HepG2 (cell line): Measurements from ENCODE around the gene RASD1. TPM values are rescaled to one million over a fixed set of nuclear protein-coding genes. Genes with fewer than 3 reads are reported as not detected.

Experiments
- ATAC-seq: fragments of 200-7000 bp; cut with Tn5 transposase; 3 replicates; pipeline ENCODE4 v1.9.1; 2020; ENCODE audit warnings: mild to moderate bottlenecking, moderate library complexity
- BruUV-seq: library from RNA; stranded (reverse); fragments of 400-500 nt; replicated peaks from 2 replicates; lab custom pipeline; 2021; lab: Mats Ljungman, UMichigan
- CTCF ChIA-PET: fragments of 300-600 bp; formaldehyde crosslinking; extraction: SDS; loops from one replicate; lab custom pipeline; 2021; ENCODE audit warnings: low total read pairs, inconsistent platforms, low intra/inter-chr PET ratio; lab: Yijun Ruan, JAX
- POLR2A ChIA-PET: fragments of 350-600 bp; sonication (Branson Sonifier 250); formaldehyde crosslinking; loops from one replicate; lab custom pipeline; 2020; ENCODE audit warnings: antibody characterized with exemption, inconsistent platforms; lab: Yijun Ruan, JAX
- DNase-seq: peaks from one replicate; pipeline ENCODE4 v3.0.0-alpha.2; 2015; ENCODE audit warnings: low spot score
- FAIRE-seq: peaks from 3 replicates; lab custom pipeline; 2011; peaks lifted over from hg19 to GRCh38; lab: Jason Lieb, UNC
- H2AFZ ChIP-seq: one replicate; pipeline ENCODE4 v1.6.1; 2011; ENCODE audit warnings: low read length, inconsistent platforms
- H3K27ac ChIP-seq: fragments of 300-600 bp; 3 replicates; pipeline ENCODE4 v1.8.0; 2011; ENCODE audit warnings: mixed run types, mild to moderate bottlenecking, mixed read lengths, low read length, inconsistent platforms; ENCODE audit not compliant: insufficient read depth; ENCODE audit errors: extremely low read length
- H3K27me3 ChIP-seq, 2 experiments: fragments of 200-600 bp in 1 of 2; 2 replicates in 1 of 2; 3 replicates in 1 of 2; pipeline versions ENCODE4 v1.6.0 to v1.8.0; 2011; ENCODE audit warnings: low read length in 2 of 2, mild to moderate bottlenecking in 2 of 2, moderate library complexity in 2 of 2, inconsistent platforms in 1 of 2; ENCODE audit not compliant: insufficient read depth in 2 of 2, control insufficient read depth in 1 of 2
- H3K36me3 ChIP-seq, 2 experiments: fragments of 200-600 bp in 1 of 2; replicated peaks in 1 of 2; 2 replicates in 1 of 2; 3 replicates in 1 of 2; pipeline versions ENCODE4 v1.5.1 to v1.8.0; 2011; ENCODE audit warnings: low read length in 2 of 2, inconsistent platforms in 1 of 2; ENCODE audit not compliant: insufficient read depth in 2 of 2, control insufficient read depth in 1 of 2
- H3K4me1 ChIP-seq: 2 replicates; pipeline ENCODE4 v1.5.1; 2012; ENCODE audit warnings: low read length, inconsistent platforms; ENCODE audit not compliant: insufficient read depth
- H3K4me2 ChIP-seq: 2 replicates; pipeline ENCODE4 v1.6.0; 2011; ENCODE audit warnings: low read depth, low read length, inconsistent platforms
- H3K4me3 ChIP-seq, 3 experiments: fragments of 200-600 bp in 1 of 3; sonication (generic), shearing (Covaris generic) in 1 of 3; replicated peaks in 1 of 3; 2 replicates each; pipeline ENCODE4 v1.5.1; 2011 to 2016; ENCODE audit warnings: low read length in 3 of 3, inconsistent platforms in 2 of 3, low read depth in 2 of 3, mild to moderate bottlenecking in 2 of 3, control low read depth in 1 of 3, mixed read lengths in 1 of 3; ENCODE audit not compliant: insufficient read depth in 1 of 3
- H3K79me2 ChIP-seq: one replicate; pipeline ENCODE4 v1.6.1; 2011; ENCODE audit warnings: low read length, inconsistent platforms; ENCODE audit not compliant: insufficient read depth
- H3K9ac ChIP-seq: 2 replicates; pipeline ENCODE4 v1.6.0; 2011; ENCODE audit warnings: mild to moderate bottlenecking, low read depth, low read length, inconsistent platforms; ENCODE audit not compliant: insufficient read depth
- H3K9me3 ChIP-seq: 2 replicates; pipeline ENCODE4 v1.5.1; 2012; ENCODE audit warnings: mild to moderate bottlenecking, low read length
- H4K20me1 ChIP-seq: 2 replicates; pipeline ENCODE4 v1.6.0; 2011; ENCODE audit warnings: inconsistent platforms, mild to moderate bottlenecking, low read length, moderate library complexity; ENCODE audit not compliant: insufficient read depth
- AGO2 ChIP-seq: fragments of 200-400 bp; formaldehyde crosslinking; optimal IDR thresholded peaks from 2 replicates; pipeline ENCODE3; 2017; ENCODE audit warnings: mild to moderate bottlenecking, low read depth, low read length, moderate library complexity
- CREB1 ChIP-seq, 2 experiments: fragments of 450-650 bp in 1 of 2; IDR thresholded peaks; 2 replicates each; pipeline ENCODE4 v1.6.1; 2016 to 2017; ENCODE audit warnings: control low read depth in 1 of 2, mild to moderate bottlenecking in 1 of 2, missing compliant biosample characterization in 1 of 2, missing genetic modification characterization in 1 of 2
- MED13 ChIP-seq: sonication (generic); formaldehyde crosslinking; IDR thresholded peaks from 2 replicates; pipeline ENCODE4 v1.5.0; 2020; ENCODE audit warnings: missing genetic modification reagents
- MIXL1 ChIP-seq: IDR thresholded peaks from 2 replicates; pipeline ENCODE4 v1.6.1; 2016
- NCOA1 ChIP-seq: sonication (generic); formaldehyde crosslinking; IDR thresholded peaks from 2 replicates; pipeline ENCODE4 v1.9.0; 2021; ENCODE audit warnings: missing genetic modification reagents
- NR1H2 ChIP-seq: sonication (generic); formaldehyde crosslinking; IDR thresholded peaks from 2 replicates; pipeline ENCODE4 v1.8.1; 2022; ENCODE audit warnings: low read depth, missing genetic modification reagents, borderline replicate concordance
- TEAD2 ChIP-seq: sonication (generic); formaldehyde crosslinking; IDR thresholded peaks from 2 replicates; pipeline ENCODE4 v1.9.0; 2021; ENCODE audit warnings: missing genetic modification reagents
- ZNF10 ChIP-seq: sonication (generic); formaldehyde crosslinking; IDR thresholded peaks from 2 replicates; pipeline ENCODE4 v1.4.0; 2020; ENCODE audit warnings: mild to moderate bottlenecking, low read depth, missing genetic modification reagents, borderline replicate concordance
- ZNF180 ChIP-seq: sonication (generic); formaldehyde crosslinking; IDR thresholded peaks from 2 replicates; pipeline ENCODE4 v1.4.0; 2020; ENCODE audit warnings: low read depth, missing genetic modification reagents, borderline replicate concordance
- ZNF776 ChIP-seq: sonication (generic); formaldehyde crosslinking; IDR thresholded peaks from 2 replicates; pipeline ENCODE4 v1.4.0; 2020; ENCODE audit warnings: mild to moderate bottlenecking, missing genetic modification reagents
- WGBS: methylation state at CpG from one replicate; pipeline ENCODE4 v1.1.6; 2017; ENCODE audit warnings: low lambda C conversion rate; 5-methylcytosine and 5-hydroxymethylcytosine counted together
- in situ Hi-C: cut with HindIII; loops from 2 replicates; pipeline ENCODE4 v1.10.0; 2017; ENCODE audit warnings: low pct_unique_long_range_greater_than_20kb; ENCODE audit not compliant: extremely low pct_ligation_motif_present
- intact Hi-C: fragments of 100-400 bp; cut with micrococcal nuclease; formaldehyde crosslinking; loops from one replicate; pipeline ENCODE4 v1.10.0; 2022; ENCODE audit not compliant: unreplicated experiment
- polyA plus RNA-seq, 8 experiments: library from polyadenylated mRNA; depleted of rRNA in 3 of 8; stranded (reverse) in 7 of 8; unstranded in 1 of 8; fragments of >200 nt; fragmentation: Illumina TruSeq in 4 of 8; extraction: Trizol in 4 of 8; gene quantifications; 2 replicates each; pipeline versions ENCODE4 v1.2.1 to v1.2.3, GENCODE V29; 2011 to 2016; ENCODE audit warnings: low read depth in 4 of 8, missing spikeins in 1 of 8, mixed read lengths in 1 of 8; ENCODE audit not compliant: insufficient read depth in 1 of 8
- total RNA-seq, 5 experiments: library from RNA; depleted of rRNA; stranded (reverse); fragments of >200 nt; fragmentation: Illumina TruSeq; extraction: Trizol; gene quantifications; 2 replicates each; pipeline ENCODE4 v1.2.3, GENCODE V29; 2016; ENCODE audit warnings: low read depth in 1 of 5
- TF ChIP-seq, protein P1 (sequence below): sonication (generic); formaldehyde crosslinking; IDR thresholded peaks from 2 replicates; pipeline ENCODE4 v1.5.0; 2020; ENCODE audit warnings: missing genetic modification reagents, mild to moderate bottlenecking, borderline replicate concordance
- TF ChIP-seq, protein P2 (sequence below): sonication (generic); formaldehyde crosslinking; IDR thresholded peaks from 2 replicates; pipeline ENCODE4 v1.8.0; 2022; ENCODE audit warnings: missing genetic modification reagents, mild to moderate bottlenecking, moderate library complexity, borderline replicate concordance

Gene RASD1
- total and polyA plus RNA-seq, 2 of the 13 experiments (the other 11 are each of a cell fraction or from before 2014, with no cell fraction given): 1.6 to 4.2 TPM

DNA sequence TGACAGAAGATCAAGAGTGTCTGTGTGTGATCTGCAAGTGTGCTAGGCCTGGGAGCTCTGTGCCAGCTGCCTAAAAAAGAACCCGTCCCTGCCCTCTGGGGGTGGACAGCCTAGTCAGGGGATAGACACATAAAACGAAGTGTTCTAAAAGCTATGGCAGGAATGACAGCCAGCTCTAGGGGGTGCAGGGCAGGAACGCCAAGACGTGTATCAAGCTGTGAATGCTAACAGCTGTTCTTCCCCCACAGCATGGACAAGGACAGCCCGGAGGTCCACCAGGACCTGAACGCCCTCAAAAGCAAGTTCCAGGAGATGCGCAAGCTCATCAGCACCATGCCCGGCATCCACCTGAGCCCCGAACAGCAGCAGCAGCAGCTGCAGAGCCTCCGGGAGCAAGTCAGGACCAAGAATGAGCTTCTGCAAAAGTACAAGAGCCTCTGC lies 5.1 kb downstream of the RASD1 start (continued):
- TF ChIP-seq, protein P1, sequence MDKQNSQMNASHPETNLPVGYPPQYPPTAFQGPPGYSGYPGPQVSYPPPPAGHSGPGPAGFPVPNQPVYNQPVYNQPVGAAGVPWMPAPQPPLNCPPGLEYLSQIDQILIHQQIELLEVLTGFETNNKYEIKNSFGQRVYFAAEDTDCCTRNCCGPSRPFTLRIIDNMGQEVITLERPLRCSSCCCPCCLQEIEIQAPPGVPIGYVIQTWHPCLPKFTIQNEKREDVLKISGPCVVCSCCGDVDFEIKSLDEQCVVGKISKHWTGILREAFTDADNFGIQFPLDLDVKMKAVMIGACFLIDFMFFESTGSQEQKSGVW (CRISPR knock-in tag): no peak
- TF ChIP-seq AGO2 (no peak), MED13 (no peak), NCOA1 (no peak), NR1H2 (CRISPR knock-in tag) (no peak), ZNF10 (no peak), TEAD2 (CRISPR knock-in tag) (no peak), CREB1 (IDR thresholded peaks at IDR 0.05) (no peak), CREB1 (CRISPR knock-in tag; IDR thresholded peaks at IDR 0.05) (no peak)

DNA sequence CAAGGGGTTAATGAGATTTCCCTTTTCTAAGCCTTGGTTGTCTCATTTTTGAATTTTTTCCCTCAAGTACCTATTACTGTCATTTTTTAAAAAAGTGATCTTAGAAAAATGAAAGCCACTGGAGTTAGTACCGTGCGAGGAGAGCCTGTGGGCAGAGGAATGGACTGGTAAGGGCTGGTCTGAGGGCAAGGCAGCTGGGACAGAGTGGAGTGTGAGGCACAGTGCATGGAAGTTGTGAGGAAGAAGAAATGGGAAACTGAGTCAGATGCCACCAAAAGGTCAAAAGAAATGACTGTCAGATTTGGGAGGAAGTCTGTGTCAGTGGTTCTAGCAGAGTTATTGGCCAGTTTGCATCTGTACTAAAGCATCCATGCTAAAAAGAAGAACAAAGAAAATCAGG lies 8.2 kb downstream of the RASD1 start:
- H3K36me3 ChIP-seq: peaks cover 17 to 45% of the 10 kb centered on the region in 2 experiments; a peak in 4 of 5 replicates

More for the DNA sequence above, 8.2 kb downstream of the RASD1 start:
- ATAC-seq (no peak), DNase-seq (no peak), FAIRE-seq (no peak)
- ChIA-PET POLR2A (no interaction called here), CTCF (no interaction called here)
- Histone ChIP-seq H2AFZ (no peak overlapping the region), H3K4me3 (no peak overlapping the region), H3K27ac (no peak overlapping the region), H3K9ac (no peak overlapping the region), H4K20me1 (0 out of 2 replicates have a peak, but pooled peaks cover 2% of the 10 kb centered on the region), H3K79me2 (peaks cover 16% of the 10 kb centered on the region), H3K9me3 (no peaks in the 10 kb centered on the region), H3K27me3 (no peaks in the 10 kb centered on the region), H3K4me1 (peaks cover 28% of the 10 kb centered on the region), H3K4me2 (no peak overlapping the region)
- no peak for TF ChIP-seq ZNF180 (CRISPR knock-in tag)
- TF ChIP-seq MIXL1: no peak
- TF ChIP-seq ZNF776 (CRISPR knock-in tag): no peak
- TF ChIP-seq, protein P2, sequence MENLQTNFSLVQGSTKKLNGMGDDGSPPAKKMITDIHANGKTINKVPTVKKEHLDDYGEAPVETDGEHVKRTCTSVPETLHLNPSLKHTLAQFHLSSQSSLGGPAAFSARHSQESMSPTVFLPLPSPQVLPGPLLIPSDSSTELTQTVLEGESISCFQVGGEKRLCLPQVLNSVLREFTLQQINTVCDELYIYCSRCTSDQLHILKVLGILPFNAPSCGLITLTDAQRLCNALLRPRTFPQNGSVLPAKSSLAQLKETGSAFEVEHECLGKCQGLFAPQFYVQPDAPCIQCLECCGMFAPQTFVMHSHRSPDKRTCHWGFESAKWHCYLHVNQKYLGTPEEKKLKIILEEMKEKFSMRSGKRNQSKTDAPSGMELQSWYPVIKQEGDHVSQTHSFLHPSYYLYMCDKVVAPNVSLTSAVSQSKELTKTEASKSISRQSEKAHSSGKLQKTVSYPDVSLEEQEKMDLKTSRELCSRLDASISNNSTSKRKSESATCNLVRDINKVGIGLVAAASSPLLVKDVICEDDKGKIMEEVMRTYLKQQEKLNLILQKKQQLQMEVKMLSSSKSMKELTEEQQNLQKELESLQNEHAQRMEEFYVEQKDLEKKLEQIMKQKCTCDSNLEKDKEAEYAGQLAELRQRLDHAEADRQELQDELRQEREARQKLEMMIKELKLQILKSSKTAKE (CRISPR knock-in tag): no peak
- no TSS peak for BruUV-seq
- intact Hi-C loops (no loop called here), in situ Hi-C loops (no loop called here)
- WGBS: 90% methylated on average over 2 of the region's 2 CpGs
